HEK293T (cell line): ENCODE measurements around the gene GCN1.

Experiments used
- FOXM1 ChIP-seq: fragments of 450-650 bp; IDR thresholded peaks from 2 replicates; pipeline ENCODE4 v1.6.1; 2017; ENCODE audit warnings: mild to moderate bottlenecking, borderline replicate concordance
- SP1 ChIP-seq: fragments of 450-650 bp; IDR thresholded peaks from 2 replicates; pipeline ENCODE4 v1.6.1; 2017

DNA sequence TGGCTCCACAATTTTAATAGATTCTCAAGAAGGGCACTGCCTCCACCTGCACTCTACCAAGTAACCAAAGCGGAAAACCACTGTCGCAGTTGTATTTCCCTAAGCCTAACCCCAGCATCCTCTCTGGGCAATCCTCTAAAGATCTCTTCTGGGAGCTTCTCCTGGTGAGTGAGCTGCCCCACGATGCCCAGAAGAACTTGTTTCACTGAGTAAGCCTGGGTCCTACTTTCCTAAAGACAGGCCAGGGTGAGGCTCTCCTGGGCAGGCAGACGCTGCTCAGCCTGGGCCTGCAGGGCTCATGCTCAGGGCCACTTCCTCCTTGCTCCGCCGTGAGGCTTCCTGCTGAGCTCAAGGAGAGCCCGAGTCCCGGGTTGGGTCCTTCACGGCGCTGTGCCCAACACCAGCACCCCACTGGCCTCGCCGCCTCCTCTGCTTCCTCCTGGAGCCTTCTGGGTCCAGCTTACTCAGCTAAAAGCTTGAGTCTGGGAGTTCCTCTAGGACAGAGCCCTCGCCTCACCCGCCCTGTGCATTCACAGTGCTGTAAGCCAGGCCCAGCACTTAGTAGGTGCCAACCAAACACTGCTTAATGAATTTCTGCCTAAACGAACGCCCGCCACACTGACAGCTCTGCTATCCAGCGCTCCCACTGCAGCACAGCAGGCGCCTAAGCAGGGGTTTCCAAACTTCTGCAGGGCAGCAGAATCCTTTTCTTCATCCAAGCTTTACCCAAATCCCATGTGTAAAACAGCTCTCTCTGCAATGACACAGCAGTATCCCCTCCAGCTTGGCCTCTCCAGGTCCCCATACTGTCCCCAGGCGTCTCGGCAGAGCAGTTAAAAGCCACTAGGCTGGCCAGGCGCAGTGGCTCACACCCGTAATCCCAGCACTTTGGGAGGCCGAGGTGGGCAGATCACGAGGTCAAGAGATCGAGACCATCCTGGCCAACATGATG, 83.7 kb downstream of the GCN1 start:
- TF ChIP-seq SP1 (no peak), FOXM1 (no peak)
